Kidney (tissue), 14 donors: Measurements from ENCODE around the gene SYTL1. TPM values are rescaled to one million over a fixed set of nuclear protein-coding genes. Genes with fewer than 3 reads are reported as not detected.

Experiments
- DNase-seq, 5 donors: peaks; one replicate each; pipeline ENCODE4 v3.0.0-alpha.2; 2013 to 2020
- FAIRE-seq: peaks from 2 replicates; lab custom pipeline; 2012; peaks lifted over from hg19 to GRCh38; lab: Jason Lieb, UNC
- H3K27ac ChIP-seq, 2 donors: one replicate each; pipeline ENCODE4 v1.7.0; 2013; ENCODE audit warnings: low read depth in 2 of 2, low read length in 2 of 2, inconsistent platforms in 1 of 2
- H3K27me3 ChIP-seq: one replicate; pipeline ENCODE4 v1.7.1; 2013; ENCODE audit warnings: low read length, inconsistent platforms; ENCODE audit not compliant: control insufficient read depth, insufficient read depth
- H3K36me3 ChIP-seq, 3 donors: one replicate each; pipeline versions ENCODE4 v1.7.0 to v1.7.1; 2013; ENCODE audit warnings: low read length in 3 of 3, control low read depth in 1 of 3, inconsistent platforms in 1 of 3; ENCODE audit not compliant: insufficient read depth in 3 of 3, control insufficient read depth in 2 of 3
- H3K4me1 ChIP-seq, 3 donors: one replicate each; pipeline versions ENCODE4 v1.7.0 to v1.7.1; 2013; ENCODE audit warnings: low read length in 3 of 3, inconsistent platforms in 1 of 3, low read depth in 1 of 3; ENCODE audit not compliant: control insufficient read depth in 2 of 3, insufficient read depth in 2 of 3
- H3K4me3 ChIP-seq, 3 donors: one replicate each; pipeline versions ENCODE4 v1.7.0 to v1.8.1; 2013; ENCODE audit warnings: low read length in 3 of 3, control low read depth in 1 of 3, inconsistent platforms in 1 of 3
- H3K9ac ChIP-seq, 3 donors: one replicate each; pipeline versions ENCODE4 v1.7.0 to v1.7.1; 2013; ENCODE audit warnings: low read length in 3 of 3, control low read depth in 1 of 3, inconsistent platforms in 1 of 3
- H3K9me3 ChIP-seq, 3 donors: one replicate each; pipeline versions ENCODE4 v1.7.0 to v1.7.1; 2013; ENCODE audit warnings: low read length in 3 of 3, control low read depth in 1 of 3, inconsistent platforms in 1 of 3; ENCODE audit not compliant: control insufficient read depth in 2 of 3, insufficient read depth in 1 of 3
- intact Hi-C: fragments of 100-400 bp; cut with DNase I; formaldehyde crosslinking; loops from one replicate; pipeline ENCODE4 v1.11.1; 2022
- polyA plus RNA-seq: library from polyadenylated mRNA; stranded (reverse); fragments of 350-450 nt; fragmentation: Illumina TruSeq; extraction: RNeasy Lipid Tissue Mini Kit (QIAGEN cat#74804); gene quantifications from one replicate; pipeline ENCODE4 v1.2.3, GENCODE V29; 2014; ENCODE audit warnings: low read depth, low replicate concordance; ENCODE audit not compliant: insufficient read depth
- total RNA-seq: library from RNA; stranded (reverse); fragmentation: NEBNext Ultra II Directional; extraction: Animal tissue kit (Norgen Biotek cat#: 25700); gene quantifications from one replicate; pipeline ENCODE4 v1.2.1, GENCODE V29; 2021
- TF ChIP-seq, protein P1 (sequence below): IDR thresholded peaks from 3 replicates; pipeline ENCODE4 v1.5.1; 2012; ENCODE audit warnings: mild to moderate bottlenecking, moderate library complexity, borderline replicate concordance; ENCODE audit not compliant: insufficient read depth; ENCODE audit errors: extremely low read depth
- donor health status: control.
- donor health status: control.
- donor health status: control.
- donor health status: control.
- donor health status: control.
- donor health status: DM: yes; HTN: yes; CAD: no.
- donor health status: Normal renal cell carcinoma (clear cell type).

The SYTL1 gene
- total and polyA plus RNA-seq, 2 donors from 2014 or later: 5.9 to 19.3 TPM

DNA sequence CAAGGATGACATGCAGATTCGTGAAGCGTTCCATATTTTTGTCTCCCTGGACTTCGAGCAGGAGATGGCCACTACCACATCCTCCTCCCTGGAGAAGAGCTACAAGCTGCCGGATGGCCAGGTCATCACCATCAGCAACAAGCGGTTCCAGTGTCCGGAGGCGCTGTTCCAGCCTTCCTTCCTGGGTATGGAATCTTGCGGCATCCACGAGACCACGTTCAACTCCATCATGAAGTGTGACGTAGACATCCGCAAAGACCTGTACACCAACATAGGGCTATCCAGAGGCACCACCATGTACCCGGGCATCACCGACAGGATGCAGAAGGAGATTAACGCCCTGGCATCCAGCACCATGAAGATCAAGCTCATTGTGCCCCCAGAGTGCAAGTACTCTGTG, 16.5 kb upstream of the SYTL1 start:
- Histone ChIP-seq H3K4me3 (no peak overlapping the region), H3K27me3 (no peaks in the 10 kb centered on the region), H3K9ac (no peak overlapping the region), H3K36me3 (peaks cover 0 to 13% (median 12%) of the 10 kb centered on the region in 3 donors), H3K4me1 (peaks cover 0 to 14% (median 4%) of the 10 kb centered on the region in 3 donors), H3K27ac (no peak overlapping the region), H3K9me3 (no peaks in the 10 kb centered on the region)
- intact Hi-C loops: no loop called here
- DNase-seq: no peak
- TF ChIP-seq, protein P1, sequence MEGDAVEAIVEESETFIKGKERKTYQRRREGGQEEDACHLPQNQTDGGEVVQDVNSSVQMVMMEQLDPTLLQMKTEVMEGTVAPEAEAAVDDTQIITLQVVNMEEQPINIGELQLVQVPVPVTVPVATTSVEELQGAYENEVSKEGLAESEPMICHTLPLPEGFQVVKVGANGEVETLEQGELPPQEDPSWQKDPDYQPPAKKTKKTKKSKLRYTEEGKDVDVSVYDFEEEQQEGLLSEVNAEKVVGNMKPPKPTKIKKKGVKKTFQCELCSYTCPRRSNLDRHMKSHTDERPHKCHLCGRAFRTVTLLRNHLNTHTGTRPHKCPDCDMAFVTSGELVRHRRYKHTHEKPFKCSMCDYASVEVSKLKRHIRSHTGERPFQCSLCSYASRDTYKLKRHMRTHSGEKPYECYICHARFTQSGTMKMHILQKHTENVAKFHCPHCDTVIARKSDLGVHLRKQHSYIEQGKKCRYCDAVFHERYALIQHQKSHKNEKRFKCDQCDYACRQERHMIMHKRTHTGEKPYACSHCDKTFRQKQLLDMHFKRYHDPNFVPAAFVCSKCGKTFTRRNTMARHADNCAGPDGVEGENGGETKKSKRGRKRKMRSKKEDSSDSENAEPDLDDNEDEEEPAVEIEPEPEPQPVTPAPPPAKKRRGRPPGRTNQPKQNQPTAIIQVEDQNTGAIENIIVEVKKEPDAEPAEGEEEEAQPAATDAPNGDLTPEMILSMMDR: no peak
- FAIRE-seq: no peak

- Histone ChIP-seq H3K27me3 (no peaks in the 10 kb centered on the region), H3K4me3 (no peak overlapping the region), H3K4me1 (peaks cover 0 to 11% (median 3%) of the 10 kb centered on the region in 3 donors), H3K36me3 (peaks cover under 1 to 32% (median 15%) of the 10 kb centered on the region in 3 donors), H3K9me3 (no peaks in the 10 kb centered on the region), H3K9ac (no peak overlapping the region), H3K27ac (no peak overlapping the region)
- TF ChIP-seq, protein P1: no peak
- FAIRE-seq (no peak), DNase-seq (no peak)
- intact Hi-C loops: no loop called here
These were observed 13.9 kb upstream of the SYTL1 start for GRCh38 chr1:27327964-27328363.

- no peak overlapping the region for H3K4me3 ChIP-seq
- no peaks in the 10 kb centered on the region for H3K9me3 ChIP-seq
- TF ChIP-seq, protein P1: no peak
- peaks cover 5 to 45% (median 23%) of the 10 kb centered on the region in 3 donors for H3K36me3 ChIP-seq
- no peak overlapping the region for H3K9ac ChIP-seq
- H3K27me3 ChIP-seq: no peaks in the 10 kb centered on the region
- no peak overlapping the region for H3K27ac ChIP-seq
- intact Hi-C loops: no loop called here
- FAIRE-seq (no peak), DNase-seq (no peak)
- H3K4me1 ChIP-seq: peaks cover 0 to 2% (median 0%) of the 10 kb centered on the region in 3 donors
These were observed 11.0 kb upstream of the SYTL1 start for GRCh38 chr1:27330786-27331185.

DNA sequence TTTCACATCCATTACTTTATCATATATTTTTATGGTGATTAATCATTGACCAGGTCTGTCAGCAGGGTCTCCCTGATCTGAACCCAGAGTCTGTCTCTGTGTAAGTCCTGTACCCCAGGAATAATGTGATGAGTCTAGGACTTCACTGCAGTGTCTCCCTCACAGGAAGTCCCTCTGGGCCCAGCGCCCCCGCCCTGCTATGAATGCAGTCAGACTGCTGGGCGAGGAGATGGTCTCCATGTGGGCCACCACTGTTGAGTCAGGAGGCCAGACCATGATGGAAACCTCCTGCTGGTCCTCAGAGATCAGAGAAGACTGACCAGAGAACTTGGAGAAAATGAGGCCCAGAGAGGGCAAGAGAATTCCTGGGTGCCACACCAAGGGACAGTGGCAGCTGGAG, 10.4 kb upstream of the SYTL1 start:
- H3K4me3 ChIP-seq: no peak overlapping the region
- no peak for FAIRE-seq
- TF ChIP-seq, protein P1: no peak
- peaks cover 5 to 45% (median 20%) of the 10 kb centered on the region in 3 donors for H3K36me3 ChIP-seq
- DNase-seq: no peak
- H3K9ac ChIP-seq: no peak overlapping the region
- H3K4me1 ChIP-seq: peaks cover 0 to 2% (median 0%) of the 10 kb centered on the region in 3 donors
- H3K27me3 ChIP-seq: no peaks in the 10 kb centered on the region
- H3K9me3 ChIP-seq: no peaks in the 10 kb centered on the region
- no peak overlapping the region for H3K27ac ChIP-seq
- intact Hi-C loops: no loop called here
